ES-I3 (cell line): Measurements from ENCODE around the gene LRRN4CL.
A peak's percentile ranks its signal among the peaks of the same experiment; 100 is the strongest.
"Not testable (repeated sequence)": the region's sequence is repeated elsewhere in the genome, so short reads cannot be mapped to it uniquely, and the experiment has no call there.

ENCODE experiments used
- H3K36me3 ChIP-seq: 2 replicates; pipeline ENCODE4 v1.6.1; 2013; ENCODE audit warnings: mild to moderate bottlenecking, low read length, control low read depth, moderate library complexity; ENCODE audit not compliant: insufficient read depth
- H3K4me1 ChIP-seq: 2 replicates; pipeline ENCODE4 v1.6.1; 2013; ENCODE audit warnings: mild to moderate bottlenecking, control low read depth, low read length; ENCODE audit not compliant: insufficient read depth
- H3K9ac ChIP-seq: 2 replicates; pipeline ENCODE4 v1.6.1; 2013; ENCODE audit warnings: low read depth, mild to moderate bottlenecking, low read length, moderate library complexity
- H3K9me3 ChIP-seq: 2 replicates; pipeline ENCODE4 v1.6.1; 2013; ENCODE audit warnings: mild to moderate bottlenecking, low read length, moderate library complexity; ENCODE audit not compliant: control insufficient read depth, insufficient read depth

LRRN4CL gene

GRCh38 chr11:62675415-62675814 lies 13.9 kb downstream of the LRRN4CL start:
- H3K9me3 ChIP-seq, H3K36me3 ChIP-seq, H3K9ac ChIP-seq, H3K4me1 ChIP-seq: not testable (repeated sequence)

- H3K36me3 ChIP-seq = 0 out of 2 replicates have a peak, but pooled peaks cover 4% of the 10 kb centered on the region
- H3K9ac ChIP-seq = no peak overlapping the region
- H3K4me1 ChIP-seq = no peaks in the 10 kb centered on the region
- no peaks in the 10 kb centered on the region for H3K9me3 ChIP-seq
Measured at GRCh38 chr11:62673196-62673525, 16.2 kb downstream of the LRRN4CL start.

GRCh38 chr11:62671608-62672389 lies 17.5 kb downstream of the LRRN4CL start, which contains the start of the genes LBHD1 and UQCC3:
Gene LBHD1, minus strand, starts transcription at chr11:62672267. Its CDS starts 2,236 bp downstream, at chr11:62670031.
Gene UQCC3, plus strand, starts transcription at chr11:62671673. Its CDS starts 73 bp downstream, at chr11:62671746.
- H3K9me3 ChIP-seq = no peaks in the 10 kb centered on the region
- peaks cover 4% of the 10 kb centered on the region; the same call in 1 of the 2 replicates for H3K4me1 ChIP-seq
- H3K36me3 ChIP-seq = peaks cover 10% of the 10 kb centered on the region; the same call in 1 of the 2 replicates
- peak within 1 kb of the TSS; percentile 83 for H3K9ac ChIP-seq

GRCh38 chr11:62671236-62671607 lies 18.1 kb downstream of the LRRN4CL start:
- no peaks in the 10 kb centered on the region for H3K9me3 ChIP-seq
- H3K36me3 ChIP-seq = peaks cover 13% of the 10 kb centered on the region; the same call in 1 of the 2 replicates
- H3K4me1 ChIP-seq = peaks cover 10% of the 10 kb centered on the region; the same call in 1 of the 2 replicates
- H3K9ac ChIP-seq = peak overlapping the region; percentile 83

GRCh38 chr11:62669420-62670161 lies 19.7 kb downstream of the LRRN4CL start:
- Histone ChIP-seq H3K9me3 (no peaks in the 10 kb centered on the region), H3K9ac (no peak overlapping the region), H3K36me3 (peaks cover 13% of the 10 kb centered on the region; the same call in 1 of the 2 replicates), H3K4me1 (peaks cover 10% of the 10 kb centered on the region; the same call in 1 of the 2 replicates)

- Histone ChIP-seq H3K4me1 (peaks cover 10% of the 10 kb centered on the region; the same call in 1 of the 2 replicates), H3K9me3 (no peaks in the 10 kb centered on the region), H3K36me3 (peaks cover 9% of the 10 kb centered on the region), H3K9ac (0 out of 2 replicates have a peak overlapping the region, but pooled peaks have one; percentile 99)
Measured at GRCh38 chr11:62667460-62667859, 21.9 kb downstream of the LRRN4CL start.

- Histone ChIP-seq H3K36me3 (peaks cover 12% of the 10 kb centered on the region), H3K9me3 (no peaks in the 10 kb centered on the region), H3K4me1 (peaks cover 10% of the 10 kb centered on the region; the same call in 1 of the 2 replicates), H3K9ac (peak overlapping the region; percentile 99)
Measured at GRCh38 chr11:62666259-62666926, 22.9 kb downstream of the LRRN4CL start.

- peaks cover 12% of the 10 kb centered on the region for H3K36me3 ChIP-seq
- peaks cover 10% of the 10 kb centered on the region; the same call in 1 of the 2 replicates for H3K4me1 ChIP-seq
- peak overlapping the region; percentile 99 for H3K9ac ChIP-seq
- H3K9me3 ChIP-seq = no peaks in the 10 kb centered on the region
Measured at GRCh38 chr11:62665599-62666258, 23.6 kb downstream of the LRRN4CL start.

- H3K36me3 ChIP-seq = peaks cover 12% of the 10 kb centered on the region
Measured at GRCh38 chr11:62665075-62665598, 24.2 kb downstream of the LRRN4CL start, which contains the start of the genes C11orf98 and CSKMT. Gene C11orf98, minus strand, starts transcription at chr11:62665210. Its CDS starts 41 bp downstream, at chr11:62665169. Gene CSKMT, plus strand, starts transcription at chr11:62665312. Its CDS starts 568 bp downstream, at chr11:62665880.

GRCh38 chr11:62664405-62665074 lies 24.8 kb downstream of the LRRN4CL start:
- peaks cover 10% of the 10 kb centered on the region; the same call in 1 of the 2 replicates for H3K4me1 ChIP-seq
- H3K9ac ChIP-seq = peak overlapping the region; percentile 99
- H3K36me3 ChIP-seq = peaks cover 12% of the 10 kb centered on the region
- no peaks in the 10 kb centered on the region for H3K9me3 ChIP-seq

More at GRCh38 chr11:62665075-62665598, 24.2 kb downstream of the LRRN4CL start, which contains the start of the genes C11orf98 and CSKMT:
- peak within 1 kb of the TSS; percentile 99 for H3K9ac ChIP-seq
- no peaks in the 10 kb centered on the region for H3K9me3 ChIP-seq
- H3K4me1 ChIP-seq = peaks cover 10% of the 10 kb centered on the region; the same call in 1 of the 2 replicates

GRCh38 chr11:62656796-62657429 lies 32.4 kb downstream of the LRRN4CL start:
- Histone ChIP-seq H3K4me1 (0 out of 2 replicates have a peak, but pooled peaks cover 2% of the 10 kb centered on the region), H3K9me3 (no peaks in the 10 kb centered on the region), H3K9ac (no peak overlapping the region), H3K36me3 (no peaks in the 10 kb centered on the region)

- no peaks in the 10 kb centered on the region for H3K9me3 ChIP-seq
- H3K36me3 ChIP-seq = no peaks in the 10 kb centered on the region
- 0 out of 2 replicates have a peak, but pooled peaks cover 5% of the 10 kb centered on the region for H3K4me1 ChIP-seq
- no peak overlapping the region for H3K9ac ChIP-seq
Measured at GRCh38 chr11:62654297-62654696, 35.0 kb downstream of the LRRN4CL start.
